GM19025 (cell line): ENCODE measurements around the gene HECTD1.
"Not testable (repeated sequence)": the region's sequence is repeated elsewhere in the genome, so short reads cannot be mapped to it uniquely, and the experiment has no call there.

ENCODE experiments used
- ATAC-seq: cut with Tn5 transposase; IDR thresholded peaks from one replicate; pipeline ENCODE4 v1.9.1; 2021; ENCODE audit warnings: mild to moderate bottlenecking, low read depth, moderate library complexity; ENCODE audit not compliant: unreplicated experiment

The HECTD1 gene

DNA sequence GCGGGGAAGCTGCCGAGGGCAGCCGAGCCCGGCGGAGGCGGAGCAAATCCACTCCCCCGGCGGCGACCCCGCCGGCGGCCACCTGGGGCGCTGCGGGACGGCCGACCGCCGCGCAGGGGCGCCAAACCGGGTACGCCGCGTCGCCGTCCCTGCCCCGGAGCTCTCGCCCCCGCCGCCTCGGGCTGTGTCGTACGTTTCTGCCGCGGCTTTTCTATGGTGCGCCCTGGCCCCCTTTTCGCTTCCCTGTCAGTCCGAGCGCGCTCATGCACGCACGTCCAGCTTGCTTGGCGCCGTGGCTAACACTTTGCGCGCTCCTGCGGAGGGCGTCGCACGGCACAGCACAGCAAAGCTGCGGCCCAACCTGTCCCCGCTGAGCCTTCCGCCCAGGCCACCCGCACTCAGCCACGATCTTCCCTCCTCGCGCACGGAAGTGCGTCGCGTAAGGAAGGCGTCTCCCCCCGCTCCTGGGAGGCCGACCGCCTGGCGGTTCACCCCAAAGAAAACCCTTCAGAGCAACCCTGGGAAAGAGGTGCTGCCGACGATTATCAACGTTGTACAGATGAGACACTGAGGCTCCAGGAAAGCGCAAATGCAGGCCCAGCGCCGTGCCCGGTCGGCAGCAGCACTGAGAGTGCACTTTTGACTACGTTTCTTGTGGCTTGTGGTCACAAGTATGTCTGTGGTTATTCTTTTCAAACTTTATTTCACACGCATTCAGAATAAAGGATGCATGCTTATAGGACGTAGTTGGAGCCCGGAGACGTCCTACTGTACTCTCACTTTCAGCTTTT lies at the start of gene HECTD1:
Gene HECTD1, minus strand, starts transcription at position 39 of the 791 bp plus-strand sequence. CDS start 1,857 bp downstream, outside the sequence.
- ATAC-seq: peak; percentile 71

DNA sequence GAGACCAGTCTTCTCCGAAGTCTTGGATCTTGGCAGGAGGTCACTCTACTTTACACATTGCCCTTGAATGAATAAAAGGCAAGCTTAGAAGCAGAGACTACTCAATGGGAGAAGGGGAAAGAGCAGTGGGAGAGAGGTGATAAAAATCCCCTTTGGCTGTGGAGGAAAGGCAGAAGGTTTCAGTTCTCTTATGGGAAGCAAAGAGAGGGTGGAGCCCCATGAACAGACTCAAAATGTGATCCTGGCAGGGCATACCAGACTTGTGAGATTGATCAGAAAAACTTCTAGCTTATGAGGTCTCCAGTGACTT lies 49.6 kb upstream of the HECTD1 start:
- no peak for ATAC-seq

DNA sequence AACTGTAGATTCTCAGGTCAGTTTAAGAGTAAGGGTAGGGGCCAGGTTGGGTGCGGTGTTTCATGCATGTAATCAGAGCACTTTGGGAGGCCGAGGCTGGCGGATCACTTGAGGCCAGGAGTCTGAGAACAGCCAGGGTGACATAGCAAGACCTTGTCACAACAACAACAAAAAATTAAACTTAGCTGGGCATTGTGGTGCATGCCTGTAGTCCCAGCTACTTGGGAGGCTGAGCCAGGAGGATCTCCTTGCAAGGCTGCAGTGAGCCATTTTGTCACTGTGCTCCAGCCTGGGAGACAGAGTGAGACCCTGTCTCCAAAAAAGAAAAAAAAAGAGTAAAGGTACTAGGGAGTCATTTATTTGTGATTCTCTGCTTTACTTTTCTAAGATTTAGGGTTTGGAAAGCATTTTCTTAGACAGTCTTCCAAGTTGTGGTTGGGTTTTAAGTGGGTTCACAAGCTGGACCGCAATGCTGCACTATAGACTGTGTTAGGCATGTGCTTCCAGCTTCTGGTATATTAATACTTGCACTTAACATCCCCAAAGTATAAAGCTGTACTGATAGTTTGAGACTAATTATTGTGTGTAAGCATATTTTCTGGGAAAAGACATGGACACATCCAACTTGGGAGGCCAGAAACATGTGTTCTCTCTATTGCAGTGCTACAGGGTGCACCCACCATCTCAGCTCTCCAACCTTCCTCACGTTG lies 49.1 kb upstream of the HECTD1 start:
- ATAC-seq: no peak

DNA sequence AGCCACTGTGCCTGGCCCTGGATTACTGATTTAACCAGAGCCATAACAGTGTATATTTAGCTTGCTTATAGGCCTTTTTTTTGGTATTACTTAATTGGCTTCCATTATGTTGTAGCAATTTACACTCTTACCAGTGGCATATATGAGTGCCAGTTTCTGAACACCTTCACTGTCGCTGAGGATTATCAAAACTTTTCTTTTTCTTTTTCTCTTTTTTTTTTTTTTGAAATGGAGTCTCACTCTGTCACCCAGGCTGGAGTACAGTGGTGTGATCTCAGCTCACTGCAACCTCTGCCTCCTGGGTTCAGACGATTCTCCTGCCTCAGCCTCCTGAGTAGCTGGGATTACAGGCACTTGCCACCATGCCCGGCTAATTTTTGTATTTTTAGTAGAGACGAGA lies 48.3 kb upstream of the HECTD1 start:
- not testable (repeated sequence) for ATAC-seq

DNA sequence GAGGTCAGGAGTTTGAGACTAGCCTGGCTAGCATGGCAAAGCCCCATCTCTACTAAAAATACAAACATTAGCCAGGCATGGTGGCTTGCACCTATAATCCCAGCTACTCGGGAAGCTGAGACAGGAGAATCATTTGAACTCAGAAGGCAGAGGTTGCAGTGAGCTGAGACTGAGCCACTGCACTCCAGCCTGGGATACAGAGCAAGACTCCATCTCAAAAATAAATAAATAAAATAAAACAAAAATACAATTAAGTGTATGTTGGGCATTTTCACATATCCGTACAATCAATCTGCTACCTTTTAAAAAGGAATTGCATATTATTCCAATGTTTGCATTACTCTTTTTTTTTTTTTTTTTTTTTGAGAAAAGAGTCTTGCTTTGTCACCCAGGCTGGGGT lies 47.7 kb upstream of the HECTD1 start:
- ATAC-seq: no peak

DNA sequence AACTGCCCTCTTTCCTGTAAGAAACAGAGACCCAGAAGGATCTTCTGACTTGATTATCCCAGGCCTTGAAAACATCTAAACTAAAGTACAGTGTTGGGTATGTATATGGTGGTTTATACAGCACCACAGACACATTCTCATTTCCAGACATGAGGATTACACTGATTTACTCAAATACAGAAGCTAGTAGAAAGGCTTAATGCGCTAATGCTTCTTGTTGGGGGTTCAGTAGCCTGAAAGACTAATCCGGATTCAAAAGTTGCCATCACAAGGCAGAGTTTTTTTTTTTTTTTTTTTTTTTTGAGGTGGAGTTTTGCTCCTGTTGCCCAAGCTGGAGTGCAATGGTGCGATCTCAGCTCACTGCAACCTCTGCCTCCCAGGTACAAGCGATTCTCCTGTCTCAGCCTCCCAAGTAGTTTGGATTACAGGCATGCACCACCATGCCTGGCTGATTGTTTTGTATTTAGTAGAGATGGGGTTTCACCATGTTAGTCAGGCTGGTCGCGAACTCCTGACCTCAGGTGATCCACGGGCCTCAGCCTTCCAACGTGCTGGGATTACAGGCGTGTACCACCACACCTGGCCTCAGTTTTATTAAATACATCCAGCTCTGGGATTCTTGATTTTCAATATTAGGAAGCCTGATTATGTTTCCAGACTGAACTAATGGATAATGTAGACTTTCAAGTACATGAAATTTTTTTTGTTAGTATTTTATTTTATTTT lies 46.3 kb upstream of the HECTD1 start:
- ATAC-seq: no peak

DNA sequence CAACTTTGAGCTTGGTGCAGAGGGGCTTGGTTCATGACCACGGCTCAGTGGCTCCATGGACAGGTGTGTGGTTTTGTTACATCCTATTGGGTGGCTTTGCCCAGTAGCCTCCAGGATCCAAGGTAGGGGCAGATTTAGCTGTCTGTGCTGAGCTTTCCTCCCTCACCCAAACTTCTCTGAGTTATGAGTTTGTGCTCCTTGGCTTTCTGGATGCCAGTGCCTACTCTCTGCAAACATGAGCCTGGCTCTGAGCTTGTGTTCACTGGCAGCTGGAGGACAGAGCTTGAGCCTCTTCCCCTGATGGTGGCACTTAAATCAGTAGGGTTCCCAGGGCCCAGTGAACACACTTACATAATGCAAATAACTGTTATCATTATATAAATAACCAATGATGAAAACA lies 45.3 kb upstream of the HECTD1 start:
- no peak for ATAC-seq

DNA sequence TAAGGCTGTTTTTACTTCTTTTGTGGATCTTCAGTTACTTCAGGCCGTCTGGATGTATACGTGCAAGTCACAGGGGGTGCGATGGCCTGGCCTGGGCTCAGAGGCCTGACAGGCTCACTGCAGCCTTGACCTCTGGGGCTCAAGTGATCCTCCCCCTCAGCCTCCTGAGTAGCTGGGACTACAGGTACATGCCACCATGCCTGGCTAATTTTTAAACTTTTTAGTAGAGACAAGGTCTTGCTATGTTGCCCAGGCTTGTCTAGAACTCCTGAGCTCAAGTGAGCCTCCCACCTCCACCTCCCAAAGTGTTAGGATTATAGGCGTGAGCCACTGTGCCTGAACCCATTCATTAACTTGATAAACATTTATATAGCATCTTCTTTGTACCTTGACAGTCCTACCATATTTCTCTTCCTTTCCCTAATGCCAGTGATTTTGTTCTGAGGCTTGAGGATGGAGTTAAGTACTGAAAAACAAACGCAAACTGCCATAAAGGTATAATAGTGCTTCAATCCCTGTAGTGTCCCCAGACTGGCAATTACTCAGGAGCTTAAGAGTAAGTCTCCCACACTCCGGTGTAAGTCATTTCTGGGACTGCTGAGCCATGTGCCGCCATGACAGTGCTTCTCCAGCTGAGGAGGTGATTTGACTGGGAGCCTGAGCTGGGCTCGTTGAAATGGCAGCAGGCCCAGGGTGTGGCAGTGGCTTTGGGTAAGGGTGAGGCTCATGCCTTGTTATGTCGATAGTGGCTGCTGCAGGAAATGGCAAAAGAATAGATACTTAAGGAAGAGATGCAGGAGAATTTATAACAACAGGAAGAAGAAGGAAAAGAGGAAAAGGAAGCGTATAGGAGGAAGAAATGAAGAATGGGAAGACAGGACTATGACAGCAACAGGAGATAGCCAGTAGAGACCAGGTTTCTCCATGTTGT lies 43.7 kb upstream of the HECTD1 start:
- no peak for ATAC-seq

DNA sequence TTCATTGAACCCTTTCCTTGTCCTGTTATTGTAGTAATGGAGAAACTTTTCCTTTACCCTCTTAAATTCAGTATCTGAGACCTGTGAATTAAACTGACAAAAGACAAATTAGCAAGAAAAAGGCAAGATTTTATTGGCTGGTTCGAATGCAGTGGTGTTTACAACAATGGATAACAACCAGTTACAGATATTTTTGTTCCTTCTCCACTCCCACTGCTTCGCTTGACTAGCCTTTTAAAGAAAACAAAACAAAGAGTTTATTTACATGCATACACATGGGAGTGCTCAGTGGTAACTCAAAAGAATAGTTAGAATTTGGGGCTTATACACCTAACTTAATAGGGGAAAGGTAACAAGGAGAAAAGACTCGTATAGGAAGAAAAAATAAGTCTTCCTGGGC lies 37.0 kb upstream of the HECTD1 start:
- ATAC-seq: no peak

DNA sequence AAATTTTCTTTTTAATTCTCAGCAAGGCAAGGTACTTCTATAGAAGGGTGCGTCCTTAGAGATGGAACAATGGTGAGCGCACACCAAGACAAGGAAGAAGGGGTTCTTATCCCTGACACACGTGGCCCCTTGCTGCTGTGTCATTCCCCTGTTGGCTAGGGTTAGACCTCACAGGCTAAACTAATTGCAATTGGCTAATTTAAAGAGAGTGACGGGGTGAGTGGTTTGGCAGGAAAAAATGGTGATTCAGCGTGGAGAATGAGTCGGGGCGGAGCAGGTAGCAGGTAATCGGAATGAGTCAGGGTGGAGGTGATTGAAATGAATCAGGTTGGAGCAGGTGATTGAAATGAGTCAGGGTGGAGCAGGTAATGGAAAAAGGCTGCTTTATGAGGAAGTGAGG lies 36.3 kb upstream of the HECTD1 start:
- ATAC-seq: no peak

DNA sequence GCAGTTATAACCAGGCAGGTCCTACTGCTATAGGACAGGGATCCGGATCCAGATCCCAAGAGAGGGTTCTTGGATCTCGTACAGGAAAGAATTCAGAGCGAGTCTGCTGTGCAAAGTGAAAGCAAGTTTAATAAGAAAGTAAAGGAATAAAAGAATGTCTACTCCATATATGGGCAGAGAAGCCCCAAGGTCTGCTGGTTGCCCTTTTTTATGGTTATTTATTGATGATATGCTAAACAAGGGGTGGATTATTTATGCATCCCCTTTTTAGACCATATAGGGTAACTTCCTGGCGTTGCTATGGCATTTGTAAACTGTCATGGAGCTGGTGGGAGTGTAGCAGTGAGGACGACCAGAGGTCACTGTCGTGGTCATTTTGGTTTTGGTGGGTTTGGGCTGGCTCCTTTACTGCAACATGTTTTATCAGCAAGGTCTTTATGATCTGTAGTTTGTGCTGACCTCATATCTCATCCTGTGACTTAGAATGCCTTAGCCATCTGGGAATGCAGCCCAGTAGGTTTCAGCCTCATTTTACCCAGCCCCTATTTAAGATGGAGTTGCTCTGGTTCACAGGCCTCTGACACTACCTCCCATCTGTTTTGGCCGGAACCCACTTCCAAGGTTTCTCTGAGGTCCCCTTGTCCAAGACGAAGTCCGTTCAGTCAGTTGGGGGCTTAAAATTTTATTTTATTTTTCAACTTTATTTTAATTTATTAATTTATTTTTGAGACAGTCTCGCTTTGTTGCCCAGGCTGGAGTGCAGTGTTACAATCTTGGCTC lies 34.8 kb upstream of the HECTD1 start:
- not testable (repeated sequence) for ATAC-seq

DNA sequence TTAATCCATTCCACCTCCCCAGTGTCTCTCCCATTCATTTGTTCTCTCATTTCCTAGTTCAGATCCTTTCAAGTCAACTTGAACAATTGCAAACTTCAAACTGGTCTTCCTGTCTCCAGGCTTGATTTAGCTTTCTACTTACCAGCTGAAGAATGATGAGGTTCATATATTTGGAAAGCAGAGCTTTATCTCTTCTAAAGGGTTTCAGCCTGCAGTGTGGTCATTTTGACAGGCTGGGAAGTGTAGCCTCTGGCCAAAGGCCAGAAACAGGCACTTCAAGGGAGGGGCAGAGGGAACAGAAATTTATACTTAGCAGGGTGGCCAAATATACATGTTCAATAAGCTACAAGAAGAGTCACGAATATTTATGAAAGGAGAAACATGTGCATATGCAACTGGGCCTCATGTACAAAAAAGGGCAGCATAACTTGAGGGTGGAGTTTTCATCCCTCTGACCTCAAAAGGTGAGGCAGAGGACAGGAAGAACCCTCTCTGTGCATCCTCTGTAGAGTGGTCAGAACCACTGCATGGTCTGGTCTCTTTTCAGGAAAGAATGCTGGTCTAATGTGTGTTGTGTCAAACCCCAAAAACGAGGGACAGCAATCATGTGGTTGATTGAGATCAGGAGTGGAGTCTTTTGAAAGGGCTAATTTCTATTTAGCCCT lies 34.0 kb upstream of the HECTD1 start:
- no peak for ATAC-seq

DNA sequence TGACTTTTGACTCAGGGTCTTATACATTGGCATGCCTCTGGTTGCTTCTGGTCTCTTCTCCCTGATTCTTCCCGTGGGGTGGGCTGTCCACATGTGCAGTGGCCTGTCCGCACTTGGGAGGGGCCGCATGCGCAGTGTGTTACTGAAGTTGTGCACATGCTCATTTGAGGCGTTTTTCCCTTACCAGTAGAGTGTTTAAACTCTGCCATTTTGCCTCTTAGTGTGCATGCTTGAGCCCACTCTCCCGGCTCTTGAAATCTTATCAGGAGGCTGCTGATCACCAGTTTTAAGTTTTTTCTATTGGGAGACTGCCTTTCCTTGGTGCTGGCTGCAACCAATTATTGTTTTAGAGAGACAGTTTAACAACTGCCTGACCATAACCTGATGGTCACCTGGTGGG lies 32.1 kb upstream of the HECTD1 start:
- no peak for ATAC-seq

DNA sequence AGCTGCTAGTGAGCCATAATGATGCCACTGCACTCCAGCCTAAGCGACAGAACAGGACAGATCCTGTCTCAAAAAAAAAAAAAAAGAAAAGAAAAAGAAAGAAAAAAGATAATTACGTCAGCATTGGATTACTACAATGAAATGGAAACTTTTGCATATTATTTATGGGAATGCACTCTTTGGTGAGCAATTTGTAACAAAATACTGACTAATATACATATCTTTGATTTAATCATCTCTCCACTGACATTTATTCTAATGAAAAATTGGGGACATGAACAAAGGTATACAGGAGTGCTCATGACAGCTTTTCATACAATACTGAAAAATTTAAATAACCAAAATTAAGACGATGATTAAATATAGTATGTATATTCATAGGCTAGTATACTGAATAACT lies 27.9 kb upstream of the HECTD1 start:
- no peak for ATAC-seq

DNA sequence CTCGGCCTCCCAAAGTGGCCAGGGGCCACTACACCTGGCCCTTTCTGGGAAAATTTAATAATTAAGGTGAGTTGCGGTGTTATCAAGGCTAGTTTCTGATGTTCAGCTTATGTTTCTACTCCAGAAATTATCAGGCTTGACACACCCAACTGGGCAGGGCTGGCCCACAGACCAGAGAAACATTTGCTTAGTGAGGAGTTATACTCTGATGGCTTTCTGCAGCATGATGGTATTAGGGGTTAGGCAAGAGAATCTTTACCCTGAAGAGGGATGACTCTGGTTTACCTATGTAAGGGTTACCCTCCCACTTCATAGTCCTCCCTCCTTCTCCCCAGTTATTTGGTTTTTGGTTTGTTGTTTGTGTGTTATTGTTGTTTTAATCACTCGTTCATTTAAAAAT lies 24.5 kb upstream of the HECTD1 start:
- no peak for ATAC-seq

DNA sequence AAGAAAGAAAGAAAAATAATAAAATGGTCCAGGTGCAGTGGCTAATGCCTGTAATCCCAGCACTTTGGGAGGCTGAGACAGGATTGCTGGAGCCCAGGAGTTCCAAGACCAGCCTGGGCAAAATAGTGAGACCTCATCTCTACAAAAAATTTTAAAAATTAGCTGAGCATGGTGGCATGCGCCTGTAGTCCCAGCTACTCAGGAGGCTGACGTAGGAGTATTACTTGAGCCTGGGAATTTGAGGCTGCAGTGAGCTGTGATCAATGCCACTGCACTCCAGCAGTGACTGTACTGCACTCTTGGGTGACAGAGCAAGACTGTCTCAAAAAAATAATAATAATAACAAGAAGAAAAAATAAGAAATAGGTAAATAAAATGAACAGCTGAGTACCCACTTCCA lies 23.7 kb upstream of the HECTD1 start:
- not testable (repeated sequence) for ATAC-seq

DNA sequence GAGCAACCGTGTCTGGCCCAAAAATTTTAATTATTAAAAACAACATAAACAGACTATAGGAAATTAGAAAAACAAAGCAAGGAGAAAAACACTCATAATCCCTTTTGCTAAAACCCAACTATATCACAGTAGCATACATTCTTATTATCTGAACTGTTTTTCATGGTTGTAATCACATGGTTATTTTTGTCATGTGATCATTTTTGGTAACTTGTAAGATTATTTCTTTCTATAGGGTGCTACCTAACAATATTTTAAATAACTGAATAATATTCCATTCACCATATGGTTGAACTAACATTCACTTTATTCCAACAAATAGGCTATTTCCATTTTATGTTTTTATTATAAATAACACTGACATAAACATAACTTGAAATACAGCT lies 23.0 kb upstream of the HECTD1 start:
- ATAC-seq: no peak

DNA sequence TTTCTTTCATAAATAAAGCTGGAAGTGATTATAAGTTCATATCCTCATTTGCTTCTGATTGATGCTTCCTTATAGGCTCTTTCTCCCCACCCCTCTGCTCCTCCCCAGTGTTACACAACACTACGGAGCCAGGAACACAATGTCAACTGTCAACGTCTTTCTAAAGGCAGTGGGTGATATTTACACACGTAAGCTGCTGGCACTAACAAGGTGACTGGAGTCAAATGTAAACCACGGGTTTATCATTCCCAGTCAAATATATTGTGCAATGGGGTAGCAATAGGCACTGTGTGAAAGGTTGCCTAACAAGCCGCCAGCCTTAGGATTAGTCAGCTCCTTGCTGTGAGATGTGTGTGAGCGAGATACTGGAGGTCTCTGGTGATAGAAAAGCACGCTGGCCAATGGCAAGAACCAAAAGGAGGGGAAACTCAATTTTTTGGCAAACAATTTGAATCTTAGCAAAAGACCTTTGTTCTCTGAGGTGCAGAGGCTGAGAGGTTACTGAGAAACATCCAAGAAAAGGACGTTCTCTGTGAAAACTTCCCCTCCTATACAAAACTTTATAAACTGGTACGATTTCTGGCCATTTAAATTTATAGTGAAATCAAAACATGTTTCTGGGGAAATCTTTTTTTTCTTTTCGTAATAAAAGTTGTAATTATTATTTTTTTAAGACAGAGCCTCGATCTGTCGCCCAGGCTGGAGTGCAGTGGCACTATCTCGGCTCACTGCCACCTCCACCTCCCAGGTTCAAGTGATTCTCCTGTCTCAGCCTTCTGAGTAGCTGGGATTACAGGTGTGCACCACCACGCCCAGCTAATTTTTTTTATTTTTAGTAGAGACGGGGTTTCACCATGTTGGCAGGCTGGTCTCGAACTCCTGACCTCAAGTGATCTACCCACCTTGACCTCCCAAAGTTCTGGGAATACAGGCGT lies 22.3 kb upstream of the HECTD1 start:
- no peak for ATAC-seq
